NCI-H2227 treated with DMSO at 0.1 percent for 48 hours (cell line): ENCODE data around the gene APLP2.
A peak's percentile ranks its signal among the peaks of the same experiment; 100 is the strongest.
"Not testable (repeated sequence)": the region's sequence is repeated elsewhere in the genome, so short reads cannot be mapped to it uniquely, and the experiment has no call there.

Experiments
- DNase-seq: peaks from one replicate; lab custom pipeline; 2025; lab: John Stamatoyannopoulos, UW

Gene APLP2

DNA sequence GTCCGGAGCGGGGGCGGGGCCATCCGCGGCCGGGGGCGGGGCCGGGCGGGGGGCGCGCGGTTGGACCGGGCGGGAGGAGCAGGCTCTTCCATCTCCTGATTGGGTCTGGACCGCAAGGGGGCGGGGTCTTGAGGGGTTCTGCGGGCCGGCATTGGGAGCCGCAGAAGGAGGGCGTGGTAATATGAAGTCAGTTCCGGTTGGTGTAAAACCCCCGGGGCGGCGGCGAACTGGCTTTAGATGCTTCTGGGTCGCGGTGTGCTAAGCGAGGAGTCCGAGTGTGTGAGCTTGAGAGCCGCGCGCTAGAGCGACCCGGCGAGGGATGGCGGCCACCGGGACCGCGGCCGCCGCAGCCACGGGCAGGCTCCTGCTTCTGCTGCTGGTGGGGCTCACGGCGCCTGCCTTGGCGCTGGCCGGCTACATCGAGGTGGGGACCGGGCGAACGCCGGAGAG, at the start of gene APLP2:
Gene APLP2, plus strand, starts transcription at position 236 of the 450 bp plus-strand sequence. Its CDS starts 84 bp downstream, at position 320.
- DNase-seq, result peak; percentile 96

DNA sequence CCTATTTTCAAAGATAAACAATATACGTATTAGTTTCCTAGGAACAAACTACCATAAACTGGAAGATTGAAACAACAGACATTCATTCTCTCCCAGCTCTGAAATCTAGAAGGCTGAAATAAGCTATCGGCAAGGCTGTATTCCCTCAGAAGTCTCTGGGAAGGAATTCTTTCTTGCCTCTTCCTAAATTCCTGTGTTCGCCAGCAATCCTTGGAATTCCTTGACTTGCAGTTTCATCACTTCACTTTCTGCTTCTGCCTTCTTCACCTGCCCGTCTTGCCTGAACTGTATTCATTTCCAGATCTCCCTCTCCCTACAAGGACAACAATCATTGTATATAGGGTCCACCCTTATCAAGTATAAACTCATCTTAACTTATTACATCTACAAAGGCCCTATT, 49.4 kb upstream of the APLP2 start:
- no peak for DNase-seq

DNA sequence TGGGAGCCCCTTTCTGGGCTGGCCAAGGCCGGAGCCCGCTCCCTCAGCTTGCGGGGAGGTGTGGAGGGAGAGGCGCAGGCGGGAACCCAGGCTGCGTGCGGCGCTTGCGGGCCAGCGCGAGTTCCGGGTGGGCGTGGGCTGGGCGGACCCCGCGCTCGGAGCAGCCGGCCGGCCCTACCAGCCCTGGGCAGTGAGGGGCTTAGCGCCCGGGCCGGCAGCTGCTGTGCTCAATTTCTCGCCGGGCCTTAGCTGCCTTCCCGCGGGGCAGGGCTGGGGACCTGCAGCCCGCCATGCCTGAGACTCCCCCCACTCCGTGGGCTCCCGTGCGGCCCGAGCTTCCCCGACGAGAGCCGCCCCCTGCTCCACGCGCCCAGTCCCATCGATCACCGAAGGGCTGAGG, 48.1 kb upstream of the APLP2 start:
- not testable (repeated sequence) for DNase-seq

DNA sequence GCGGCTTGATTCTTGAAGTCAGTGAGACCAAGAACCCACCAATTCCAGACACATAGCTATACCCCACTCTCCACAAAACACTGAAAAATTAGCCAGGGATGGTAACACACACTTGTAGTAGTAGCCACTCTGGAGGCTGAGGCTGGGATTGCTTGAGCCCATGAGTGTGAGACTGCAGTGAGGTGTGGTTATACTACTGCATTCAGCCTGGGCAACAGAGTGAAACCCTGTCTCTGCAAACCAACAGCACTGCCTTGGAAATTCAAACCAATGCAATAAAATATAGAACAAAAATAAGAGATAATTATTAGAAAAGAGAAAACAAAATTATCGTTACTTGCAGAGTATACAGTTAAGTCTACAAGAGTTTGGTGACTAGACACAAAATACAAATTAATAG, 46.9 kb upstream of the APLP2 start:
- no peak for DNase-seq

DNA sequence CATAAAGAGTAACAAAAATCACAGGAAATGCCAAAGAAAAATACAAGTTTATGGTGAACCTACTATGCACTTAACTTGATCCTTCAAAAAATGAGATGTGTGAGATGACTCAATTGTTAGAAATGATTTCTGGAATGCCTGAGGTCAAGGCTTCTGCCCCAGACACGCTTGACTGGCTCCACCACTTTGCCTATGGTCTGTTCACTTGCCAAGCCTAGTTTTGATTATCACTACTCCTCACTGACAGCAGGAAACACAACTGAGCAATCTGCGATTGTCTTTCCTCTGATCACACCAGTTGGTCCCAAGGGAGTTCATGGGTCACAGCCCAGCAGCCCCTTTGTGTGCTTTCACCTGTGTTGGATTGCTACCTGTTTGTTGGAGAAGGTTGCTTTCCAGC, 46.5 kb upstream of the APLP2 start:
- DNase-seq, result no peak

DNA sequence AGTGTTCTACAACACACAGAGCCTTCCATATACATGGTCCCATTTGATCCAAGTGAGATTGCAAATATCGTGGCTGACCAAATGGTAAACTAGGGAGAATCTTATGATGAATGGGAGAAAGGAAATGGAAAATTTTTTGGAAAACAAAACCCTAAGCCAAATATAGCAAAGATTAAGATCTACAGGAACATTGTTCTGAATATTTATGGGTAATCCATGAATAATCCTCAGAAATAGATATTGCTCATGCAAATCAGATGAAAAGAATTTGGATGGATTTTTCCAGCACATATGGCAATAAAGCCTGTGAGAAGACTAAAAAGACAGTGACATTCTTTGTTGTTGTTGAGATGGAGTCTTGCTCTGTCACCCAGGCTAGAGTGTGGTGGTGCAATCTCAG, 45.3 kb upstream of the APLP2 start:
- DNase-seq, result no peak

GRCh38 chr11:130025371-130025770, 44.3 kb upstream of the APLP2 start:
- no peak for DNase-seq

GRCh38 chr11:130029137-130029536, 40.6 kb upstream of the APLP2 start:
- DNase-seq, result no peak

DNA sequence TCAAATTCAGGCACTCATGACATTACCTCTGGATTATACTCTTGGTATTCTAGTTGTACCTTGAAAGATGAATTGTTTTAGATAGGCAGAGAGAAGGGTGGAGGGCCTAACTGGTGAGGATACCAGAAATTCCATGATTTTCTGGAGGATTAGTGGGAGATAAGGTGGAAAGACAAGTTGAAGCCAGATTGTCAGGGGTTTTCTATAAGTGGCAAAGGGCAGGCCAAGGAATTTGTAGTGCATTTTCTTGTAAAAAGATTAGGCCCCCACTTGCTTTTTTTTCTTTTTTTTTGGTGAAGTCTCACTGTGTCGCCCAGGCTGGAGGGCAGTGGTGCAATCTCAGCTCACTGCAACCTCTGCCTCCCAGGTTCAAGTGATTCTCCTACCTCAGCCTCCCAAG, 38.6 kb upstream of the APLP2 start:
- DNase-seq, result no peak

GRCh38 chr11:130031945-130032344, 37.7 kb upstream of the APLP2 start:
- no peak for DNase-seq

DNA sequence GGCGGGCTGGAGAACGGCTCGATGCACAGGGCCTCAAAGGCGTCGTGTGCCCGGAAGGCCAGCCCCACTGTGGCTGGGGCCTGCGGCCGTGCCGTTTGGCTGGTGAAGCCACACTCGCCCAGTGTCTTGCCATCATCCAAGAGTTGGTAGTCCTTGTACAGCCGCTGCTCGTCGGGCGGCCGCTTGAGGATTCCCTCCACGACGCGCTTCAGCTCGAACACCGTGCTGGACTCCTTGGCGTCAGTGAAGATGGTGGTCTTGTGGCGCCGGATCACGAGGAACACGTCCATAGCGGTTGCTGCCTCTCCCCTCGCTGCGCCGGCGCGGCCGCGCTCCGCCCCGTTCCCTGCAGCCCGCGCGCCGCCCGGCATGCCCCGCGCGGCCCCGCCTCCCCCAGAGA, 36.8 kb upstream of the APLP2 start:
- DNase-seq, result no peak

- DNase-seq, result no peak
Measured at GRCh38 chr11:130034236-130034635, 35.5 kb upstream of the APLP2 start.

DNA sequence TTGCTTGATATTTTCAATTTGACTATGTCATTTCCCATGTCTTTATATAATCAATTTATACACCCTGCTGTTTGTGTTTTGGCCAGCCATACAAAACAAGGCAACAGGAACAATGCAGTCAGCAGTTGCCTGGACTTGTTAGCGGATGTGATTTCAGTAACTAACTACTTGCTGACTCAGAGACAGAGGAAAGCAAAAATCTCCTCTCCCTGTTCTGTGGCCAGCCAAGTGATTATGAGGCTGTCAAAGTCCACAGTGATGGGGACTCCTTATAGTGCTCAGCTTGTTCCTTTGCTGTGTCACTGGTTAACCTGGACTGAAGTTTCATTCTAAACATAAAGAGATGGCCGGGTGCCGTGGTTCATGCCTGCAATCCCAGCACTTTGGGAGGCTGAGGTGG, 32.6 kb upstream of the APLP2 start:
- DNase-seq, result no peak

DNA sequence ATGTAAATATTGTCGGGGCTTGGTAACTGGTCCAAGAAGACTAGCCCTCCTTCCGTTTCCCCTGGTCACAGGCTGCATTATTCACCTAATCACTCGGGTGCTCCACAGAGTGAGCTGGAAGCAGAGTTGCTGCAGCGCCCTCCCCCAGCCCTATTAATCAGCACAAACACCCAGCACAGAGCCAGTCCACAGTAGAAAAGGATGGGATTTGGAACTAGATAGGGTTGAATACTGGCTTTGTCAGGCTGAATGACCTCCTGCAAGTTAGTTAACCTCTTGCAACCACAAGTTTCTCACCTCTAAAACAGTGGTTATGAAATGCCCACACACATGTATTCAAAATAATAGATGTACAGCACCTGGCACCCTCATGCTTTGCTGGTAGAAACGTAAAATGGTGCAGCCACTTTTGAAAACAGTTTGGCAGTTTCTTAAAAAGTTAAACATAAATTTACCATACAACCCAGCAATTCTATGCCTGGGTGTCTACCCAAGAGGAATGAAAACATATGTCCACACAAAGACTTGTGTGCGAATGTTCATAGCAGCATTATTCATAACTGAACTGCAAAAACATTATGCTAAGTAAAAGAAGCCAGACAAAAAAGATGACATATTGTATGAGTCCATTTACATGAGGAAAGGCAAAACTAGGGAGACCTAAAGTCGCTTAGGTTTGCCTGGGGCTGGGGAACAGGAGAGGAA, 31.7 kb upstream of the APLP2 start:
- no peak for DNase-seq

DNA sequence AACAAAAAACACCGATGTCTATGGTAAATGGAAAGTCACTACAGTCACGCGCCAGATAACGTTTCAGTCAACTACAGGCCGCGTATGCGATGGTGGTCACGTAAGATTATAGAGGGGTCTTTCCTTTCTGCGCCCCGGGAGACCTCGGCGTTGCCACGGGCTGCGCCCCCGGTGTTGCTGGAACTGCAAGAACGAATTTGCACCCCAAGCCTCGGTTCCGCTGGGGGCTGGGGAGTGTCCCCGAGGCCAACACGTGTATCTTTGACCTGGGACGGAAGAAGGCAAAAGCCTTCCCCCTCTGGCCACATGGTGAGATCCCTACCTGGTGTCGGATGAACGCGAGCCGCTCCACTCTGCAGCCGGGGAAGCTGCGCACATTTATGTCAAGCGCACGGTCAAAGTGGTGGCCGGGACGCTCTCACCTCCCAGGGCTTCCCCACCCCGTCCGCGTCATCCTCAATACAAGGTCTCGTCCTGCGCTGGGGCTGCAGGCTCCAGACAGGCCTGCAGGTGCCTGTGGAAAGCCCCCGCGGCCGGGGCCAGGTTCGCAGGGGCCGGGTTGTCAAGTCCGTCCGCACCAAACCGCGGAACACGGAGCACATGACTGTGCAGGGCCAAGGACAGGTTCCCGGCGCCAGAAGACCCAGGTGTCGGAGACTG, 29.3 kb upstream of the APLP2 start:
- DNase-seq, result no peak

- no peak for DNase-seq
Measured at GRCh38 chr11:130042093-130042591, 27.6 kb upstream of the APLP2 start.

- no peak for DNase-seq
Measured at GRCh38 chr11:130043575-130043974, 26.1 kb upstream of the APLP2 start.

DNA sequence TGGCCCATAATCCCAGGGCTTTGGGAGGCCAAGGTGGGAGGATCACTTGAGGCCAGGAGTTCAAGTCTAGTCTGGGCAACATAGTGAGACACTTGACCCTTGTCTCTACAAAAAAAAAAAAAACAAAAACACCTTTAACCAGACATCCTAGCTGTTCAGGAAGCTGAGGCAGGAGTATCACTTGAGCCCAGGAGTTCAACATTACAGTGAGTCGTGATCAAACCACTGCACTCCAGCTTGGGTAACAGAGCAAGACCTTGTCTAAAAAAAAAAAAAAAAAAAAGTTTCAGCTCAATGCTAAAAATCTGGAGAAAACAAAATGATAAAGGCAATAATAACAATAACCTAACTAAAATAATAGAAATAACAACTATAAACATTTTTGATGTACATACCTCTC, 22.6 kb upstream of the APLP2 start:
- no peak for DNase-seq

GRCh38 chr11:130049328-130049771, 20.3 kb upstream of the APLP2 start:
- no peak for DNase-seq

- no peak for DNase-seq
Measured at GRCh38 chr11:130050257-130050656, 19.4 kb upstream of the APLP2 start.

- no peak for DNase-seq
Measured at GRCh38 chr11:130051082-130051481, 18.6 kb upstream of the APLP2 start.

- DNase-seq, result no peak
Measured at GRCh38 chr11:130052567-130052966, 17.1 kb upstream of the APLP2 start.

DNA sequence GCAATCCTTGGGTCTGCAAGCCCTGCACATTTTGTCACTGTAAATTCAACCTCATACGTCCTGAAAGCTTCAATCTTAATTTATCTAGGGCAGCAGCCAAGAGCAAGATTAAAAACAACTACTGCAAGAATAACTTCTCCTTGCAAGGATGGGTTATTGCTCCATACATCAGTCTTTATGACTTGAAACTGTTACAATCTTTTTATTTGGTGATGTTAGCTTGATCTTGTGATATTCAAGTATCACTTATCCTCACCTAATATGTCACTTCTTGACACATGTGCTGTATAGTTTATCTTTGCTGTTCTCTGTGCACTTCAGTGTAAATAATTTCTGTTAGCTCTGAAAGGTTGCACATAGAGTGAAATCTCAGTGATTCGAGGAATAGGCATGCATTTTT, 14.7 kb upstream of the APLP2 start:
- DNase-seq, result no peak

DNA sequence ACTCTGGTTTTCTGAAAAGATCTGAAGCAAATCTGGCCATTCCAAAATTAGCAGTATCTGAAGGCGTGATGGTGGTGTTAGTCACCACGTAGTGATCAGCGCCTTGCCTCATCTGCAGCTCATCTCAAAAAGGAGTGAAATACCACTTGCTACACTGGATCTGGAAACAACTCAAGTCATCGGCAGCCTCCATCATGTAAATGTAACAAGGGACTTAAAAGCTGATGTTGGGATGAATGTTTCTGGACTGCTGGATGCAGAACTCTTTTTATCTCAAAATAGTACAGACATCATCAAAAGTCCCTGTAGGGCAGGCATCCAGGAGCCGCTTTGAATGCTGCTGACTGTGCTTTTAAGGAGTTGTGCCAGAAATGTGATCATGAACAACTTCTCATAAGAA, 14.1 kb upstream of the APLP2 start:
- no peak for DNase-seq
